GM18507 (cell line): ENCODE results near the gene NAT16.
"Not testable (repeated sequence)": the region's sequence is repeated elsewhere in the genome, so short reads cannot be mapped to it uniquely, and the experiment has no call there.

ENCODE experiments used
- DNase-seq: peaks from one replicate; pipeline ENCODE4 v3.0.0; 2011; ENCODE audit warnings: low read depth; ENCODE audit not compliant: insufficient read length; ENCODE audit errors: extremely low spot score
- FAIRE-seq: peaks from 2 replicates; lab custom pipeline; 2011; peaks lifted over from hg19 to GRCh38; lab: Jason Lieb, UNC

The NAT16 gene

GRCh38 chr7:101203740-101204738 is 23.9 kb upstream of the NAT16 start:
- not testable (repeated sequence) for FAIRE-seq, DNase-seq

- no peak for FAIRE-seq
- no peak for DNase-seq
These were observed 22.5 kb upstream of the NAT16 start for GRCh38 chr7:101202603-101202918.

GRCh38 chr7:101201695-101202602 is 21.9 kb upstream of the NAT16 start:
- no peak for DNase-seq

GRCh38 chr7:101200862-101201599 is 20.9 kb upstream of the NAT16 start, which contains the start of gene MOGAT3:
TSS of gene MOGAT3 (minus strand) at chr7:101201036. CDS start at chr7:101200854, 182 bp downstream.
- DNase-seq (no peak), FAIRE-seq (no peak)

More at GRCh38 chr7:101201695-101202602, 21.9 kb upstream of the NAT16 start:
- no peak for FAIRE-seq

GRCh38 chr7:101200504-101200861 is 20.4 kb upstream of the NAT16 start:
- DNase-seq (no peak), FAIRE-seq (no peak)

- FAIRE-seq: not testable (repeated sequence)
These were observed 19.4 kb upstream of the NAT16 start for GRCh38 chr7:101199522-101199921.

GRCh38 chr7:101198476-101198875 is 18.4 kb upstream of the NAT16 start:
- FAIRE-seq (no peak), DNase-seq (no peak)

More at GRCh38 chr7:101199522-101199921, 19.4 kb upstream of the NAT16 start:
- not testable (repeated sequence) for DNase-seq

- DNase-seq (no peak), FAIRE-seq (no peak)
These were observed 17.9 kb upstream of the NAT16 start for GRCh38 chr7:101197991-101198390.

- no peak for FAIRE-seq
- DNase-seq: no peak
These were observed 15.8 kb upstream of the NAT16 start for GRCh38 chr7:101195884-101196283.

GRCh38 chr7:101189109-101189508 is 9.0 kb upstream of the NAT16 start:
- DNase-seq: no peak
- no peak for FAIRE-seq

GRCh38 chr7:101186844-101187428 is 6.8 kb upstream of the NAT16 start:
- FAIRE-seq (no peak), DNase-seq (no peak)

- FAIRE-seq (no peak), DNase-seq (no peak)
These were observed 6.1 kb upstream of the NAT16 start for GRCh38 chr7:101186194-101186593.

- DNase-seq (no peak), FAIRE-seq (no peak)
These were observed 5.3 kb upstream of the NAT16 start for GRCh38 chr7:101185258-101185839.

- FAIRE-seq: no peak
- DNase-seq: no peak
These were observed 380 bp downstream of the NAT16 start for GRCh38 chr7:101179713-101180112.

GRCh38 chr7:101179117-101179516 is 976 bp downstream of the NAT16 start:
- DNase-seq (no peak), FAIRE-seq (no peak)

- DNase-seq (no peak), FAIRE-seq (no peak)
These were observed 2.4 kb downstream of the NAT16 start for GRCh38 chr7:101177644-101178043.

- FAIRE-seq: no peak
These were observed 4.4 kb downstream of the NAT16 start for GRCh38 chr7:101175664-101176063.

GRCh38 chr7:101174322-101174854 is 5.7 kb downstream of the NAT16 start:
- FAIRE-seq: no peak

More at GRCh38 chr7:101175664-101176063, 4.4 kb downstream of the NAT16 start:
- no peak for DNase-seq

More at GRCh38 chr7:101174322-101174854, 5.7 kb downstream of the NAT16 start:
- DNase-seq: no peak
